HG03066 (cell line): Measurements from ENCODE around the gene GRN.

Experiments
- ATAC-seq: cut with Tn5 transposase; IDR thresholded peaks from one replicate; pipeline ENCODE4 v1.9.1; 2021; ENCODE audit warnings: low read depth; ENCODE audit not compliant: unreplicated experiment

GRN gene

DNA sequence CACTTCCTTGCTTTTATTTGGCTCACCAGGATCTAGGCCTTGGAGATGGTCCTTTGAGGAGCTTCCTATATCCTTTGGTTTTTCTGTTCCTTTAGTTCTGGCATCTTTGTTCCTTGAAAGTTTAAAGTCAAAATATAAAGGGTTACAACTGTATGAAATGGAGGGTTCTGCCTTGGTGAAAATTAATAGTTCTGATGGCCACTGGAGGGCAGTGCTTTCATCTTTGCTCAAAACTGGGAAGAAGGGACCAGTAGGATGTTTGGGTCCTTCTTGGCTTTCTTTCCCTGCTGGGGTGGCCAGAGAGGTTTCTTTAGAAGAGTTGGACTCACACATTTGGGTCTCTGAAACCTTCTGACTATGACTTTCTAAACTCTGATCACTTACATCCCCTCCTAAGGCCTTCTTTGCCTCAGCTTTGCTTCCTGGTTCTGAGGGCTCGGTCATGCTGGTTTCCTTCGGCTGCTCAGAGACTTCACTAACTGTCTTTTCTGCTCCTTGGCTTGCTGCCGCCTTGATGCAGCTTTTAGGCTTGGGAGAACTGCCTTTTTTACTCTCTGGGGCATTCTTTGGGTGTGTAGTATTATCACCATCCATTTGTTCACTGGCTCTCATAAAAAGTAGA lies 55.2 kb downstream of the GRN start:
- no peak for ATAC-seq
